ENCODE results near the gene KLK15. TPM values are rescaled to one million over a fixed set of nuclear protein-coding genes. Genes with fewer than 3 reads are reported as not detected.

The KLK15 gene
- total RNA-seq, 1 donor from 2014 or later, result not detected

DNA sequence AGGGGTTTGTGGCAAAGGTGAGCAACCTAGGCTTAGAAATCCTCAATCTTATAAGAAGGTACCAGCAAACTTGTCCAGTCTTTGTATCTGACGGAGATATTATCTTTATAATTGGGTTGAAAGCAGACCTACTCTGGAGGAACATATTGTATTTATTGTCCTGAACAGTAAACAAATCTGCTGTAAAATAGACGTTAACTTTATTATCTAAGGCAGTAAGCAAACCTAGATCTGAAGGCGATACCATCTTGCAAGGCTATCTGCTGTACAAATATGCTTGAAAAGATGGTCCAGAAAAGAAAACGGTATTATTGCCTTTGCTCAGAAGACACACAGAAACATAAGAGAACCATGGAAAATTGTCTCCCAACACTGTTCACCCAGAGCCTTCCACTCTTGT lies 36.1 kb upstream of the KLK15 start:
- Histone ChIP-seq H3K4me3 (no peak overlapping the region), H3K4me1 (no peaks in the 10 kb centered on the region), H3K9me3 (no peaks in the 10 kb centered on the region), H3K27ac (no peak overlapping the region), H3K27me3 (no peaks in the 10 kb centered on the region), H3K36me3 (no peaks in the 10 kb centered on the region)
- intact Hi-C loops (cut with DNase I), result no loop called here
- TF ChIP-seq, protein P1, sequence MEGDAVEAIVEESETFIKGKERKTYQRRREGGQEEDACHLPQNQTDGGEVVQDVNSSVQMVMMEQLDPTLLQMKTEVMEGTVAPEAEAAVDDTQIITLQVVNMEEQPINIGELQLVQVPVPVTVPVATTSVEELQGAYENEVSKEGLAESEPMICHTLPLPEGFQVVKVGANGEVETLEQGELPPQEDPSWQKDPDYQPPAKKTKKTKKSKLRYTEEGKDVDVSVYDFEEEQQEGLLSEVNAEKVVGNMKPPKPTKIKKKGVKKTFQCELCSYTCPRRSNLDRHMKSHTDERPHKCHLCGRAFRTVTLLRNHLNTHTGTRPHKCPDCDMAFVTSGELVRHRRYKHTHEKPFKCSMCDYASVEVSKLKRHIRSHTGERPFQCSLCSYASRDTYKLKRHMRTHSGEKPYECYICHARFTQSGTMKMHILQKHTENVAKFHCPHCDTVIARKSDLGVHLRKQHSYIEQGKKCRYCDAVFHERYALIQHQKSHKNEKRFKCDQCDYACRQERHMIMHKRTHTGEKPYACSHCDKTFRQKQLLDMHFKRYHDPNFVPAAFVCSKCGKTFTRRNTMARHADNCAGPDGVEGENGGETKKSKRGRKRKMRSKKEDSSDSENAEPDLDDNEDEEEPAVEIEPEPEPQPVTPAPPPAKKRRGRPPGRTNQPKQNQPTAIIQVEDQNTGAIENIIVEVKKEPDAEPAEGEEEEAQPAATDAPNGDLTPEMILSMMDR (IDR thresholded peaks at IDR 0.05), result no peak
- DNase-seq (ENCODE audit: low spot score in 2 of 2), result no peak

DNA sequence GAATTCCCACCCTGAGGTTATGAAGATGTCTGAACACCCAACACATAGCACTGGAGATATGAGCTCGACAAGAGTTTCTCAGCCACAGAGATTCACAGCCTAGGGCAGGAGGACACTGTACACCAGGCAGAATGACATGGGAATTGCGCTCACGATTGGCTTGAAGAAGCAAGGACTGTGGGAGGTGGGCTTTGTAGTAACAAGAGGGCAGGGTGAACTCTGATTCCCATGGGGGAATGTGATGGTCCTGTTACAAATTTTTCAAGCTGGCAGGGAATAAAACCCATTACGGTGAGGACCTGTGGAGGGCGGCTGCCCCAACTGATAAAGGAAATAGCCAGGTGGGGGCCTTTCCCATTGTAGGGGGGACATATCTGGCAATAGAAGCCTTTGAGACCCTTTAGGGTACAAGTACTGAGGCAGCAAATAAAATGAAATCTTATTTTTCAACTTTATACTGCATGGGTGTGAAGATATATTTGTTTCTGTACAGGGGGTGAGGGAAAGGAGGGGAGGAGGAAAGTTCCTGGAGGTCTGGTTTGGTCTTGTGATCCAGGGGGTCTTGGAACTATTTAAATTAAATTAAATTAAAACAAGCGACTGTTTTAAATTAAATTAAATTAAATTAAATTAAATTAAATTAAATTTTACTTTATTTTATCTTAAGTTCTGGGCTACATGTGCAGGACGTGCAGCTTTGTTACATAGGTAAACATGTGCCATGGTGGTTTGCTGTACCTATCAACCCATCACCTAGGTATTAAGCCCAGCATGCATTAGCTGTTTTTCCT lies 28.3 kb upstream of the KLK15 start:
- Histone ChIP-seq H3K27me3 (no peaks in the 10 kb centered on the region), H3K36me3 (no peaks in the 10 kb centered on the region), H3K4me3 (no peak overlapping the region), H3K4me1 (no peaks in the 10 kb centered on the region), H3K9me3 (no peaks in the 10 kb centered on the region), H3K27ac (no peak overlapping the region)
- no peak for DNase-seq (ENCODE audit: low spot score in 2 of 2)
- intact Hi-C loops (cut with DNase I), result no loop called here
- TF ChIP-seq, protein P1 (IDR thresholded peaks at IDR 0.05), result no peak

DNA sequence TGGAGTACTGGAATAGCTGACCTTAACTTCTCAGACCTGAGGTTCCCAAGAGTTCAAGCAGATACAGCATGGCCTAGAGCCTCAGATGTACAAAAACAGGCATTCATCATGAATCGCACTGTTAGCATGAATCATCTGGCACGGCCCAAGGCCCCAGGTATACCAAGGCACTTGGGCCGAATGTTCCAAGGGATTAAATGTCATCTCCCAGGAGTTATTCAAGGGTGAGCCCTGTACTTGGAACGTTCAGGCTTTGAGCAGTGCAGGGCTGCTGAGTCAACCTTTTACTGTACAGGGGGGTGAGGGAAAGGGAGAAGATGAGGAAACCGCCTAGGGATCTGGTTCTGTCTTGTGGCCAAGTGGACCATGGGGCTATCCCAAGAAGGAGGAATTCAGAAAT lies 27.6 kb upstream of the KLK15 start:
- H3K27me3 ChIP-seq, result no peaks in the 10 kb centered on the region
- intact Hi-C loops (cut with DNase I), result no loop called here
- TF ChIP-seq, protein P1 (IDR thresholded peaks at IDR 0.05), result no peak
- DNase-seq (ENCODE audit: low spot score in 2 of 2), result no peak
- H3K4me3 ChIP-seq, result no peak overlapping the region
- no peaks in the 10 kb centered on the region for H3K36me3 ChIP-seq
- H3K9me3 ChIP-seq, result no peaks in the 10 kb centered on the region
- no peaks in the 10 kb centered on the region for H3K4me1 ChIP-seq
- no peak overlapping the region for H3K27ac ChIP-seq

DNA sequence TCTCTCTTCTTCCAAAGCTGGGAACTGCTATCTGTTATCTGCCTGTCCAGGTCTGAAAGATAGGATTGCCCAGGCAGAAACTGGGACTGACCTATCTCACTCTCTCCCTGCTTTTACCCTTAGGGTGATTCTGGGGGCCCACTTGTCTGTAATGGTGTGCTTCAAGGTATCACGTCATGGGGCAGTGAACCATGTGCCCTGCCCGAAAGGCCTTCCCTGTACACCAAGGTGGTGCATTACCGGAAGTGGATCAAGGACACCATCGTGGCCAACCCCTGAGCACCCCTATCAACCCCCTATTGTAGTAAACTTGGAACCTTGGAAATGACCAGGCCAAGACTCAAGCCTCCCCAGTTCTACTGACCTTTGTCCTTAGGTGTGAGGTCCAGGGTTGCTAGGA lies 26.5 kb upstream of the KLK15 start:
- intact Hi-C loops (cut with DNase I), result no loop called here
- no peak for DNase-seq (ENCODE audit: low spot score in 2 of 2)
- Histone ChIP-seq H3K4me3 (no peak overlapping the region), H3K9me3 (no peaks in the 10 kb centered on the region), H3K4me1 (no peaks in the 10 kb centered on the region), H3K27ac (no peak overlapping the region), H3K36me3 (no peaks in the 10 kb centered on the region), H3K27me3 (no peaks in the 10 kb centered on the region)
- TF ChIP-seq, protein P1 (IDR thresholded peaks at IDR 0.05), result no peak

DNA sequence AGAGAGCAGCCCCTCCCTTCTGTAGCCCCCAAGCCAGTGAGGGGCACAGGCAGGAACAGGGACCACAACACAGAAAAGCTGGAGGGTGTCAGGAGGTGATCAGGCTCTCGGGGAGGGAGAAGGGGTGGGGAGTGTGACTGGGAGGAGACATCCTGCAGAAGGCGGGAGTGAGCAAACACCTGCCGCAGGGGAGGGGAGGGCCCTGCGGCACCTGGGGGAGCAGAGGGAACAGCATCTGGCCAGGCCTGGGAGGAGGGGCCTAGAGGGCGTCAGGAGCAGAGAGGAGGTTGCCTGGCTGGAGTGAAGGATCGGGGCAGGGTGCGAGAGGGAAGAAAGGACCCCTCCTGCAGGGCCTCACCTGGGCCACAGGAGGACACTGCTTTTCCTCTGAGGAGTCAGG lies 25.5 kb upstream of the KLK15 start:
- Histone ChIP-seq H3K36me3 (no peaks in the 10 kb centered on the region), H3K9me3 (no peaks in the 10 kb centered on the region), H3K4me3 (no peak overlapping the region), H3K27me3 (no peaks in the 10 kb centered on the region), H3K27ac (no peak overlapping the region), H3K4me1 (no peaks in the 10 kb centered on the region)
- TF ChIP-seq, protein P1 (IDR thresholded peaks at IDR 0.05), result no peak
- intact Hi-C loops (cut with DNase I), result no loop called here
- DNase-seq (ENCODE audit: low spot score in 2 of 2), result no peak
